Hindlimb muscle (tissue), 1 donor: Measurements from ENCODE around the gene INTS6. TPM values are rescaled to one million over a fixed set of nuclear protein-coding genes. Genes with fewer than 3 reads are reported as not detected.
A peak's percentile ranks its signal among the peaks of the same experiment; 100 is the strongest.

ENCODE experiments used
- DNase-seq: peaks from one replicate; pipeline ENCODE4 v3.0.0-alpha.2; 2013
- polyA plus RNA-seq: library from polyadenylated mRNA; unstranded; fragments of 120-200 nt; gene quantifications from one replicate; pipeline ENCODE4 v1.2.1, GENCODE V29; 2013; ENCODE audit not compliant: insufficient read length

Gene INTS6, protein sequence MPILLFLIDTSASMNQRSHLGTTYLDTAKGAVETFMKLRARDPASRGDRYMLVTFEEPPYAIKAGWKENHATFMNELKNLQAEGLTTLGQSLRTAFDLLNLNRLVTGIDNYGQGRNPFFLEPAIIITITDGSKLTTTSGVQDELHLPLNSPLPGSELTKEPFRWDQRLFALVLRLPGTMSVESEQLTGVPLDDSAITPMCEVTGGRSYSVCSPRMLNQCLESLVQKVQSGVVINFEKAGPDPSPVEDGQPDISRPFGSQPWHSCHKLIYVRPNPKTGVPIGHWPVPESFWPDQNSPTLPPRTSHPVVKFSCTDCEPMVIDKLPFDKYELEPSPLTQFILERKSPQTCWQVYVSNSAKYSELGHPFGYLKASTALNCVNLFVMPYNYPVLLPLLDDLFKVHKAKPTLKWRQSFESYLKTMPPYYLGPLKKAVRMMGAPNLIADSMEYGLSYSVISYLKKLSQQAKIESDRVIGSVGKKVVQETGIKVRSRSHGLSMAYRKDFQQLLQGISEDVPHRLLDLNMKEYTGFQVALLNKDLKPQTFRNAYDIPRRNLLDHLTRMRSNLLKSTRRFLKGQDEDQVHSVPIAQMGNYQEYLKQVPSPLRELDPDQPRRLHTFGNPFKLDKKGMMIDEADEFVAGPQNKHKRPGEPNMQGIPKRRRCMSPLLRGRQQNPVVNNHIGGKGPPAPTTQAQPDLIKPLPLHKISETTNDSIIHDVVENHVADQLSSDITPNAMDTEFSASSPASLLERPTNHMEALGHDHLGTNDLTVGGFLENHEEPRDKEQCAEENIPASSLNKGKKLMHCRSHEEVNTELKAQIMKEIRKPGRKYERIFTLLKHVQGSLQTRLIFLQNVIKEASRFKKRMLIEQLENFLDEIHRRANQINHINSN
- polyA plus RNA-seq, result 17.8 TPM

DNA sequence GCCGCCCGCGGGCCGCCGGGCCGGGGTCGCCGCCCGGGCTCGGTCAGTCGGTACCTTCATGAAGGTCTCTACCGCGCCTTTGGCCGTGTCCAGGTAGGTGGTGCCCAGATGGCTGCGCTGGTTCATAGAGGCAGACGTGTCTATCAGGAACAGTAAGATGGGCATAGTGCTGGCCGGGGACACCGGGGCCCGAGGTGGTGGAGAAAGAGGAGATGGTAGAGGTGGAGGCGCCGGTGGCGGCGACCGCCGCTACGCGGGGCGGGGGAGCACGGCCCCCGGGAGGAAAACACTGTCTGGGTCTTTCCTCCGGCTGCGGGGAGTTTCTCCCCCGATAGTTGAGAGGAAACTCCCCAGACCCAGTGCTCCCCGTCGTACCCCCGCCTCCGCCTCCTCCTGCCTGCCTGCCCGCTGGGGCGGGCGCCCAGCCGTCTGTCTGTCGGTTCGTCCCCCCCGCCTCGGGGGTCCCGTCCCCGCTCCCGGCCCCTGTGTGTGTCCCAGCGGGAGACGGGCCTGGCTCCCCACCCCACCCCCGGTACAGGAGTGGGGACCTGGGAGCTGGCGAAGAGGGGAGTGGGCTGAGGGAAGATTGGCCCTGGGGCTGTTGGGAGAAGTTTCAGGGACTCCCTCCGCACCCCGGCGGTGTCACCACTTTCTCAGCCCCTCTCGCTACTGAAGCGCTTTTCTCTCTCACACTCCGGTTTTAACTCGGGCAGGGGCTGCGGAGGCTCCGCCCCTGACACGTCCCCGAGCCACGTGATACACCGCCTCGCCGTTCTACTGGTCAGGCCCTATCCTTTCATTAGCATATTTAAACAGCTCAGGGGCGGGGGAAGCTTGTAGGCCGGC is at the start of gene INTS6:
INTS6 (minus strand) TSS at position 676 of the 846 bp plus-strand sequence; CDS start at position 165, 511 bp downstream.
- peak; percentile 99 for DNase-seq

- DNase-seq, result no peak
Observed at GRCh38 chr13:51502153-51502651, 49.4 kb upstream of the INTS6 start.

DNA sequence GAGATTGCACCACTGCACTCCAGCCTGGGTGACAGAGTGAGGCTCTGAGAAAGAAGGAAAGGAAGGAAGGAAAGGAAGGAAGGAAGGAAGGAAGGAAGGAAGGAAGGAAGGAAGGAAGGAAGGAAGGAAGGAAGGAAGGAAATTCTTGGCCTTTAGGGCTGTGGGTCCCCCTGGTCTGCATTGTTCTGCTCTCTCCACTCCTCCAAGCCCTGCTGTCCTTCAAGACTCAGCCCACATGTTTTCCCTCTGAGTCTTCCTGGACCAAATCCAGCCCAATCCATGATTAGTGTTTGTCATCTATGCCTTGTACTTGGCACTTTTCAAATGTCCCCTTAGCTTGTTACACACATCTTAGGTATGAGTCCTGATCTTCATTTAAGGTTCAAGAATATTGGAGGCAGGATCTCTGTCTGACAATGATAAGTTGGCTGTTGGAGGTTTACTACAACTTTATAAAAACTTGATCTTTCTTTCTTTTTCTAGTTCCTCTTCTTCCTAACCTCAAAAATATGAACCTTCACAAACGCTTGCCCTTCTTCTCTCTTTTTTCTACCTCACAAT is 48.8 kb upstream of the INTS6 start:
- no peak for DNase-seq

DNA sequence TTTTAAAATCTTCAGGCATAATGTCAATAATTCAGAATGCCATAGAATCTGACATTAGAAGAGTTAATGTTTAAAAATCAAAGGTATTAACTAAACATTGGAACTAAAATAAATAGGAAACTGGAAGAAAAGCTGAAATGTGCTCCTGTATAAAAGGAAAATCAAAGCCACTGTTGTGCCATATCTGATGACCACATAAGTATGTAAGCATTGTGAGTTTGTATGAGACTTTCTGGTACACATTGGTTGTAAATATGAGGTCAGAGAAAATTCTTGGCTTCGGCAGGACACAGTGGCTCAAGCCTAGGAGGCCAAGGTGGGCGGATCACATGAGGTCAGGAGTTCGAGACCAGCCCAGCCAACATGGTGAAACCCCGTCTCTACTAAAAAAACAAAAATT is 48.3 kb upstream of the INTS6 start:
- no peak for DNase-seq

DNA sequence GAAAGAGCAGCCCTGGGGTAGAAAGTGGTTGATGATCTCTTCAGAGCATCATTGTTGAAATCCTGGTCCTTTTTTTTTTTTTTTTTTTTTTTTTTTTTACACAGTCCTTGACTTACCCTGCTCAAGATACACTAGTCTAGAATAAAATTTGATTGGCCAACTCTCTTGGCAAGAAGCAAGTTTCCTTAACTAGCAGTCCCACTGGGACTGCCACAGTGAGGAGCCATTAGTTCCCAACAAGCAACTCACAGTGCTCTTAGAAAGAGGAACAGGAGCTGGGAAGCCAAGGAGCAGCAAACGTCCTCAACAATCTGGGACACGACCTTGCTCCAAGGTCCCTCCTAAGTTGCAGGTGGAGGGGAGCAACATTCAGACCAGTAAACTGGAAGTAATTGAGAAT is 47.9 kb upstream of the INTS6 start:
- DNase-seq, result no peak

DNA sequence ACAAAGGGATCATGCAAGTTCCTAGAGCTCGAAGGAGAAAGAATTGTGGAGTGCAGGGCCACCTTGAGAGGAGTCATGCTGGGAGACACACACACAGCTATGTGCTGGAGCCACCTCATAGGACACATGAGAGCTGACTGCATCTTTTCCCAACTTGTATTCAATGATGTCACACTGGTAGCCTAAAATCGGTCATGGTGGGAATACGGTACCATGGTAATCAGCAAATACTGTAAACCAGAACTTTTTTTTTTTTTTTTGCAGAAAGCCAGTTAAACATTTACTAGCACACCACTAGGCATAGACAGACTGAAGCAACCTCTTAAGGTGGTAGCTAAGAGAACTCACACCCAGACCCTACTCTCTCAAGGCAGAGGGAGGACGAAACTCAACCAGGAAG is 47.0 kb upstream of the INTS6 start:
- no peak for DNase-seq

DNA sequence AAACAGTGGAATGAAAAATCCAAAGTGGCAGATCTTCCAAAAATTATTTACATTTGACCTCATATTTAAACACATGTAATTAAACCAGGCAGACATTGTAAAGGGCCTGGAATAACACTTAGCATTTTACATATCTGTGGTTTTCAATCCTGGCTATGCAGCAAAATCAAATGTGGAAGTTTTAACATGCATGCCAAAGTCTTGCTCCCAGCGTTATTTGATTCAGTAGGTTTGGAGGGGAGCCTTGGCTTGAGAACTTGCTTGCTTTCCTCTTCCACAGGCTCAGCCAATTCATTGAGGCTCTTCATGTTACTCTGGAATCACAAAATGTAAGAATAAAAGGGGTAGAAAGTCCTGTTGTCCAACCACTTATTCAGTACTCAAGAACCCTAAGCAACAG is 42.5 kb upstream of the INTS6 start:
- DNase-seq, result peak; percentile 15

DNA sequence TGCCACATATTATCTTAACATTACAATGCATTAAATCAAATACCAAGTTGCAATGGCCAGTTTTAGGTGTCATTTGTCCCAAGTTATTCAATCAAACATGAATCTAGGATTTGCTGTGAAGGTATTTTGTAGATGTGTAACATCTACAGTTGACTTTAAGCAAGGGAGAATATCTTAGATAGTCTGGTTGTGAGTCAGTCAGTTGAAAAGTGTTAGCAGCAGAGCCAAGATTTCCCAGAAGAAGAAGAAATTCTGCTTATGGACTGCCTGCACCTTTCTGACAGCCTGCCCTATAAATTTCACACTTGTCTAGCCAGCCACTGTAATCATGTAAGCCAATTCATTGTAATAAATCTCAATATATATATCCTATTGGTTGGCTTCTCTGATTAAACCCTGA is 41.3 kb upstream of the INTS6 start:
- no peak for DNase-seq

DNA sequence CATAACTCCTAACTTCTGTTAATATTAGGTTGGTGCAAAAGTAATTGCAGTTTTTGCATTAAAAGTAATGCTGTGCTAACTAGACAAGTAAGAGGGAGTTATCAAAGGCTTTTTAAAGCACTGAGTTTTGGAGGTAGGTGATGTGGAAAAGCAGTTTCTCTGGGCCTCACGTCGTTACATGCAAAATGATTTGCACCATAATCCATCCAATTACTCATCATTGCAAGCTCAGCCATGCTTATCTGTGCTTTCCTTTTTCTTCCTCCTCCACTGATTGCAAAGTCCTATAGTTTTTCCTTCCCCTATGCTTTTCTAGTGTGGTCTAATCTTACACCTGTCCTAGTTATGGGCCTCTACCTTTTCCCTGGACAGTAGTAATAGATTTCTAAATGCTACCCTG is 35.4 kb upstream of the INTS6 start:
- no peak for DNase-seq

GRCh38 chr13:51481656-51482055 is 28.8 kb upstream of the INTS6 start:
- no peak for DNase-seq

GRCh38 chr13:51479199-51479523 is 26.3 kb upstream of the INTS6 start:
- DNase-seq, result no peak

DNA sequence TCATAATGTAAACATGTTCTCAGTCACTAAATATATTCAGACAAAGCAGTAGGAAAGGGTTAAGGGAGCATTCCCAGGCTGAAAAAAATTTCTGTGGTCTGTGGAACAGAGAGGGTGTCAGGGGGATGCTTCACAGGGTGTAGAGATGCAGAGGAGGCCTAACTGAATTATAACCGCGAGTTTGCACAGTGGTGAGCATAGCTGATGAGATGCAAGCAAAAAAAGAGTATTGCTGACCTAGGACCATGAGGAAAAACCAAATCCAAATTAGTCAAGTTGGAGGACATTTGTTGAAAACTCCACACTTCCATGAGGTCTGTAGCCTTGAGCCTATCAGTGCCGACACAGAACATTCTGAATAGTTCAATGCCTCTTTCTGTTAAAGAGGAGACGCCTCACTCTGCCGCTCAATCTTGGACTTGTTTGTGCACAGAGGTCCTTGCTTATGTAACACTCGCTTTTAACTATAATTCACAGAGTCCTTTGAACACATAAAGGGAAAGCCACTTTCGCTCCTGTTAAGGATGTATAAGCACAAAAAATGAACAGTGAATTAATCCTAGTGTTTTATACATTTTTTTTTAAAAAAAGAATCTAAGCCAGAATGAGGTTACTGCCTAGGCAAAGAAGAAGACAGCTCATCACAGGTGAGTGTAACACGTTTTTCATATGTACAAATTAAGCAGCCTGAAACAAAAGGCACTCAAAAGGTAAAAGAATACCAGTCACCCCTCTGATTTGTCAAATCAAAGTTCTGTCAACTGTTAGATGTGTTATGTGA is 25.8 kb upstream of the INTS6 start:
- no peak for DNase-seq

DNA sequence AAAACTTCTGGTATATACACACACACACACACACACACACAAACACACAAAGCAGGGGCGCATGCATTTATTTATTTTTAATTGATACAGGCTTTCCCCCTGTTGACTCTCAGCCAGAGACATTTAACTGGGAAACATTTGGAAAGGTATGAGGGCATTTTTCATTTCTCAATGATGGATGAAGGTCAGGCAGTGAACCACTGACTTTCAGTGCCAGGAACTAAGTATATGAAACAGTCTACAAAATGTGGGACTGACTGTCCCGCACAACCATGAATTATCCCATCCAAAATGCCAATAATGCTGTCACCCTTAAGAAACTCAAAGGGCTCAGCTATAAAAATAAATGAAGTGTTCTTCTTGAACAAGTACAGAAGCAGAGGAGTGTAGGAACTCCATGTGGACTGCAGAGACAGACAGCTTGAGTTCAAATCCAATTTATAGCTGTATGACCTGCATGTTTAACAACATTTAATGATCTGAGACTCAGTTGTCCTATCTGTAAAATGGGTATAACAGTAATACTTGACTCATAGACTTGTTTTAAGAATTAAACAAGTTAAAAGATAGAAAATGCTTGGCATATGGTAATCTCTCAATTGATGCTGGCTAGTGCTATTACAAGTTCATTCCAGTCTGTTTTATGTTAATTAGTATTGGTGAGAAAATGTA is 25.0 kb upstream of the INTS6 start:
- no peak for DNase-seq

DNA sequence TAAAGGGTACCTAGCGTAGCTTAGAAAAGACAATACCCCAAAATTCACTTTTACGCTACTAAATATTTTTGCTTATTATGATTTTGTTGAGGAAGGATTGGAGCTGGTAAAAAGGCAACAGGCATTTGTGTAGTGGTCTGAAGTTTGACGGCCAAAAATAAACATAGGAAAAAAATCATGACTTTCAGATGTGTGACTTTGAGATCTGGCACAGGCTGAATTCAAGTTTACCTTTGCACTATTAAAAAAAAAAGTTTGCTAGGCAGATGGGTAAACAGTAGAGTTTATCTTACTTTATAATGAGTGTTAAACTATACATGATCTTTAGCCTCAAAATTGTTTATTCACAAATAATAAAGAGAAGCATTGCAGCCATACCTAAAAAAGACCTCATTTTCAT is 24.3 kb upstream of the INTS6 start:
- DNase-seq, result no peak

DNA sequence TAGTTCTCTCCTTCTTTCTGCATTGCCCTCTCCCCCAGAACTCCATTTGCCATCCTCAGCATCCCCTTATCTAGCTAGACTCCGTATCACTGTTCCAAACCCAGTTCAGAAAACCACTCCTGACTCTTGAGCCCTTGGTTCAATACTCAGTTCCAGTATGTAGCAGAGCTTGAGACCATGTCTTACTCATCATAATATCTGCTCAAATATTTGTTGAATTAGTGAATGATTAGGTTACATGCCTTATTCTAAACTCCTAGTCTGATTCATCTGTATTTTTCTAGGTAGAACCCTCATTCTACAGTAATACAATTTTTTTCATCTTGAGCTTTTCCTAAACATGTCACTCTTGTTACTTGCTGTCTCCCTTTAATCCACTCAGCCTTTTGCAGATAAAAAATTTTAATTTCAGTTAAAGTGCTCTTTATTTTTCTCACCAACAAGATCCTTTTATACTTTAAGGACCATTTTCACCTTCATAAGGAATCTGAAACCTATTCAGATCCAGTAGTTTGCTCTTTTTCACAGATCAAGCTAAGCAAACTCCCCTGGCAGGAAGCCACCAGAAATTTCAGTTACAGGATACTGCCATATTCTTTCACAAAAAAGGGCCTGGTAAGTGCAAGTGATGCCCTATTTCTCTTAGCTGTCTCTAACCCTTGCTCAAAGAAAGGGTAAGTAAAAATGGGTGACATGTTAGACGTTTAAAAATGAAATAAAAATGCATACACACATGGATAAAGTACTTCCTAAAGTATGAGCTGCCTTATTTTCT is 23.1 kb upstream of the INTS6 start:
- DNase-seq, result no peak

DNA sequence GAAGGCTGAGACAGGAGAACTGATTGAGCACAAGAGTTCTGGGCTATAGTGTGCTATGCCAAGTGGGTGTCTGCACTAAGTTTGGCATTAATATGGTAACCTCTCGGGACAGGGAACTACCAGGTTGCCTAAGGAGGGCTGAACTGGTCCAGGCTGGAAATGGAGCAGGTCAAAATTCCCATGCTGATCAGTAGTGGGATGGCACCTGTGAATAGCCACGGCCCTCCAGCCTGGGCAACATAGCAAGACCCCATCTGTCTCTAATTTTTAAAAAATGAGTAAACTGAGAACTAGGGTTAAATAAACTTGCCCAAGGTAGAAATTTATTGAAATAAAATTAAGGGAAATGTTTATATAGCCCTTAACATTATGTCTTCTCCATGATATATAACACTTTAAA is 17.0 kb upstream of the INTS6 start:
- no peak for DNase-seq

GRCh38 chr13:51467730-51468129 is 14.9 kb upstream of the INTS6 start:
- DNase-seq, result no peak

- DNase-seq, result no peak
Observed at GRCh38 chr13:51465124-51465523, 12.3 kb upstream of the INTS6 start.

DNA sequence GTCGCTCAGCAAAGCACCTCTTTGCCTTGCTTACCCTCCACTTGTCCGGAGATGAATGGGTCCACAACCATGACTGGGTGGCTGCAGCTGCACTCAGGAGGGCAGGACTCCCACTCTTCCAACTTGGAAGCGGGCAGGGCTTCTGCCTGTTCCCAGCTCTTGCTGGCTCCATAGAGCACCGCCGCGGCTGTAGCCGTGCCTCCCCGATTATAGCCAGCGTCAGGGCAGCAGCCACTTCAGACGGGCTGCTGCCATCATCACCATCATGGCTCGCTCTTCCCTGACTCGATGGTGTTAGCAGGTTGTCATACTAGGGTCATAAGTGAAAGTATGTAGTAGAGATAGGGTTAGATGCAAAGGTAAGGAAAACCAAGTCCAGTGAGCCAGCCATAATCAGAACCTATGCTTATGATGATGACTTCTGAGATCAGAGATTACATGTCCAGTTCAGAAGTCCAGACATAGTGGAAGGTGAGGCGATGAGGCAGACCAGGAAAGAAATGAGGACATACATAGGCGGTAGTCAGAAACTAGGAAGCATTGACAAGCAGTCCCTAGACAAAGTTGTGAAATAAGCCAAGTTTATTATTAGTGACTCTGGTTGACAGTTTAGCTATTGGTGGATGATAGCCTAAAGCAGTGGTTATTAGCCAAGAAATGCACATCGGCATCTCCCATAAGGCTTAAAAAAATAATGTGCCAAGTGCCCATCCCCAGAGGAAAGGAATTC is 4.4 kb upstream of the INTS6 start:
- DNase-seq, result no peak
